Suprapubic skin (tissue), 4 donors: ENCODE data around the gene CDC42EP1.

Experiments
- CTCF ChIP-seq, 2 donors: fragments of 200-600 bp in 1 of 2; fragments of 450-650 bp in 1 of 2; sonication (generic) in 1 of 2; IDR thresholded peaks; one replicate each; pipeline ENCODE4 v1.5.1; 2016 to 2019; ENCODE audit warnings: antibody characterized with exemption in 2 of 2, mild to moderate bottlenecking in 1 of 2, moderate library complexity in 1 of 2
- POLR2A ChIP-seq, 2 donors: fragments of 450-650 bp; IDR thresholded peaks; one replicate each; pipeline ENCODE4 v1.6.1; 2017; ENCODE audit warnings: antibody characterized with exemption in 2 of 2, mild to moderate bottlenecking in 2 of 2, moderate library complexity in 2 of 2
- POLR2AphosphoS5 ChIP-seq, 3 donors: sonication (generic); formaldehyde crosslinking; IDR thresholded peaks; one replicate each; pipeline ENCODE4 v1.6.1; 2017; ENCODE audit warnings: antibody characterized with exemption in 3 of 3

GRCh38 chr22:37616201-37617083 lies 56.2 kb downstream of the CDC42EP1 start:
- TF ChIP-seq CTCF (IDR thresholded peaks at IDR 0.05), result no peak
- TF ChIP-seq POLR2AphosphoS5 (IDR thresholded peaks at IDR 0.05), result no peak
- no peak for TF ChIP-seq POLR2A (IDR thresholded peaks at IDR 0.05)
